Fibroblast of skin of back (primary cell): ENCODE results near the gene TMX1. TPM values are rescaled to one million over a fixed set of nuclear protein-coding genes. Genes with fewer than 3 reads are reported as not detected.
"Not testable (repeated sequence)": the region's sequence is repeated elsewhere in the genome, so short reads cannot be mapped to it uniquely, and the experiment has no call there.

Source experiments
- DNase-seq: peaks from one replicate; pipeline ENCODE4 v3.0.0-alpha.2; 2013
- polyA plus RNA-seq, 2 experiments: library from polyadenylated mRNA; unstranded; fragments of 120-200 nt; gene quantifications; one replicate each; pipeline ENCODE4 v1.2.1, GENCODE V29; 2013; ENCODE audit not compliant: insufficient read length in 2 of 2

TMX1 gene
- 42.7 TPM for polyA plus RNA-seq (2013, experiment 1 of 2; ENCODE audit: insufficient read length)
- 29.6 TPM for polyA plus RNA-seq (2013, experiment 2 of 2; ENCODE audit: insufficient read length)

- peak; percentile 100 for DNase-seq
These were observed at the start of gene TMX1 for GRCh38 chr14:51239813-51240803. Gene TMX1, plus strand, starts transcription at chr14:51240247. Its CDS starts 46 bp downstream, at chr14:51240293.

GRCh38 chr14:51201890-51202289 is 38.2 kb upstream of the TMX1 start:
- DNase-seq, result no peak

- DNase-seq, result no peak
These were observed 37.0 kb upstream of the TMX1 start for GRCh38 chr14:51202914-51203665.

GRCh38 chr14:51203881-51204280 is 36.2 kb upstream of the TMX1 start:
- no peak for DNase-seq

- no peak for DNase-seq
These were observed 34.6 kb upstream of the TMX1 start for GRCh38 chr14:51205486-51205885.

- no peak for DNase-seq
These were observed 33.6 kb upstream of the TMX1 start for GRCh38 chr14:51206462-51206861.

GRCh38 chr14:51207621-51208020 is 32.4 kb upstream of the TMX1 start:
- no peak for DNase-seq

GRCh38 chr14:51208982-51209381 is 31.1 kb upstream of the TMX1 start:
- DNase-seq, result no peak

- DNase-seq, result no peak
These were observed 30.6 kb upstream of the TMX1 start for GRCh38 chr14:51209457-51209856.

GRCh38 chr14:51210594-51210993 is 29.5 kb upstream of the TMX1 start:
- no peak for DNase-seq

- DNase-seq, result peak; percentile 16
These were observed 28.9 kb upstream of the TMX1 start for GRCh38 chr14:51211149-51211548.

GRCh38 chr14:51216602-51217001 is 23.4 kb upstream of the TMX1 start:
- DNase-seq, result no peak

GRCh38 chr14:51219473-51220448 is 20.3 kb upstream of the TMX1 start:
- DNase-seq, result peak; percentile 45

- not testable (repeated sequence) for DNase-seq
These were observed 16.6 kb upstream of the TMX1 start for GRCh38 chr14:51223463-51223862.

- DNase-seq, result no peak
These were observed 15.5 kb upstream of the TMX1 start for GRCh38 chr14:51224551-51224950.

GRCh38 chr14:51225751-51226150 is 14.3 kb upstream of the TMX1 start:
- DNase-seq, result no peak

- DNase-seq, result no peak
These were observed 11.7 kb upstream of the TMX1 start for GRCh38 chr14:51228391-51228790.

- DNase-seq, result no peak
These were observed 11.2 kb upstream of the TMX1 start for GRCh38 chr14:51228890-51229289.

- DNase-seq, result peak; percentile 30
These were observed 3.7 kb upstream of the TMX1 start for GRCh38 chr14:51236314-51236713.

GRCh38 chr14:51240804-51241380 is 845 bp downstream of the TMX1 start:
- no peak for DNase-seq
